Fibroblast of pulmonary artery (primary cell): ENCODE data around the gene POLR3G.

Source experiments
- DNase-seq: peaks from one replicate; pipeline ENCODE4 v3.0.0-alpha.2; 2010; ENCODE audit warnings: low read depth
- H3K4me3 ChIP-seq: replicated peaks from 2 replicates; pipeline ENCODE4 v1.5.1; 2011; ENCODE audit warnings: low read depth, mild to moderate bottlenecking, control low read depth, low read length, moderate library complexity
- CTCF ChIP-seq: IDR thresholded peaks from 2 replicates; pipeline ENCODE4 v1.5.1; 2011; ENCODE audit warnings: mild to moderate bottlenecking, control low read depth, low read length, inconsistent platforms; ENCODE audit errors: missing control alignments

Gene POLR3G

GRCh38 chr5:90533794-90534193, 59.1 kb downstream of the POLR3G start:
- H3K4me3 ChIP-seq: no peak overlapping the region
- DNase-seq: no peak
- TF ChIP-seq CTCF: no peak

GRCh38 chr5:90534922-90535321, 60.3 kb downstream of the POLR3G start:
- H3K4me3 ChIP-seq: no peak overlapping the region
- no peak for TF ChIP-seq CTCF
- no peak for DNase-seq

- no peak for DNase-seq
- no peak for TF ChIP-seq CTCF
- H3K4me3 ChIP-seq: no peak overlapping the region
Measured at GRCh38 chr5:90542827-90543519, 68.3 kb downstream of the POLR3G start.

GRCh38 chr5:90545511-90545910, 70.8 kb downstream of the POLR3G start:
- H3K4me3 ChIP-seq: no peak overlapping the region
- DNase-seq: no peak
- TF ChIP-seq CTCF: no peak

GRCh38 chr5:90546216-90546837, 71.7 kb downstream of the POLR3G start:
- TF ChIP-seq CTCF: no peak
- H3K4me3 ChIP-seq: no peak overlapping the region
- DNase-seq: no peak

GRCh38 chr5:90547072-90547536, 72.4 kb downstream of the POLR3G start:
- DNase-seq: no peak
- H3K4me3 ChIP-seq: no peak overlapping the region
- TF ChIP-seq CTCF: no peak
